Measurements from ENCODE around the gene TAGLN3. TPM values are rescaled to one million over a fixed set of nuclear protein-coding genes. Genes with fewer than 3 reads are reported as not detected.

The TAGLN3 gene
- total and polyA plus RNA-seq, 2 of the 13 experiments (the other 11 are each of a cell fraction or from before 2014, with no cell fraction given) = 0.51 to 0.91 TPM

DNA sequence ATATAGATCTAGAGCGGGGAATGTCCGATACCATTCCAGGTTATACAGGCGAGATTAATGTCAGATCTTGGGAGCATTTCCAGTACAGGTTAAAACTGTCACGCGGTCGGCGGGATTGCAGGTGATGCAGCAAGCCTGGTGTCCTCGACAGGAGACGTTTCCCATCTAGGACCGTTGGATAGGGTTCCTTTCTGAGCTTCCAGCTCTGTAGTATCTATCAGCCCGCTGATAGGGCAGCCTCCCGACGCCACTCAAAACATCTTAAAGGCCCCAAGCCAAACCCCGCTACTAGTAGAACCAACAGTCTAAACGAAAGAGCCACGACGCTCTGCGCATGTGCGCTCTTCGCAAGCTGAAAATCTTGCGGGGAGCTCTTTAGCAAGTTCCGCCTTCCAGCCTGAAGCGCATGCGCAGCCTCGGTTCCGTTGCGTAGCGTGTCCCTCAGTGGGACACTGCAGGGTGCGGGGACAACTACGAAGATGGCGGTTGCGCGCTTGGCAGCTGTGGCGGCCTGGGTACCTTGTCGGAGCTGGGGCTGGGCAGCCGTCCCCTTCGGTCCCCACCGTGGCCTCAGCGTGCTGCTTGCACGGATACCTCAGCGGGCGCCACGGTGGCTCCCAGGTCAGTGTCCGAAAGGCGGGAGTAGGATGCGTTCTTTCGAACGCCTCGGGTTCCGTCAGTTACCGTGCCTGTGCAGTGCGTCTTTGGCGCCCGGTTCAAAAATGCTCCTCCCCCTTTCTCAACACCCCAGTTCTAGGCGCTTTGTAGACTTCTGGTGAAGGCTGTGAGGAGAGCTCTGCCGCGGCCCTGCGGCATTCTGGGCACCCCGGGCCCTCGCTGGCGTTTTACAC is 19.9 kb upstream of the TAGLN3 start, which contains the start of gene ABHD10 (continued):
- TF ChIP-seq, protein P1, sequence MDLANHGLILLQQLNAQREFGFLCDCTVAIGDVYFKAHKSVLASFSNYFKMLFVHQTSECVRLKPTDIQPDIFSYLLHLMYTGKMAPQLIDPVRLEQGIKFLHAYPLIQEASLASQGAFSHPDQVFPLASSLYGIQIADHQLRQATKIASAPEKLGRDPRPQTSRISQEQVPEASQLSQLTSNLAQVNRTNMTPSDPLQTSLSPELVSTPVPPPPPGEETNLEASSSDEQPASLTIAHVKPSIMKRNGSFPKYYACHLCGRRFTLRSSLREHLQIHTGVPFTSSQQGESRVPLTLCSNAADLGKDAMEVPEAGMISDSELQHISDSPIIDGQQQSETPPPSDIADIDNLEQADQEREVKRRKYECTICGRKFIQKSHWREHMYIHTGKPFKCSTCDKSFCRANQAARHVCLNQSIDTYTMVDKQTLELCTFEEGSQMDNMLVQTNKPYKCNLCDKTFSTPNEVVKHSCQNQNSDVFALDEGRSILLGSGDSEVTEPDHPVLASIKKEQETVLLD (CRISPR knock-in tag; IDR thresholded peaks at IDR 0.05; ENCODE audit: low read depth) = 0 out of 2 replicates have a peak, but pooled peaks have one; percentile 46
- TF ChIP-seq IKZF1 (IDR thresholded peaks at IDR 0.05) = no peak
- peak; percentile 70; the same call in 1 of the 2 replicates for TF ChIP-seq IRX3 (CRISPR knock-in tag; IDR thresholded peaks at IDR 0.05; ENCODE audit: borderline replicate concordance, low read depth)
- peak; percentile 61; the same call in 1 of the 2 replicates for TF ChIP-seq GZF1 (CRISPR knock-in tag; IDR thresholded peaks at IDR 0.05)
- TF ChIP-seq, protein P2, sequence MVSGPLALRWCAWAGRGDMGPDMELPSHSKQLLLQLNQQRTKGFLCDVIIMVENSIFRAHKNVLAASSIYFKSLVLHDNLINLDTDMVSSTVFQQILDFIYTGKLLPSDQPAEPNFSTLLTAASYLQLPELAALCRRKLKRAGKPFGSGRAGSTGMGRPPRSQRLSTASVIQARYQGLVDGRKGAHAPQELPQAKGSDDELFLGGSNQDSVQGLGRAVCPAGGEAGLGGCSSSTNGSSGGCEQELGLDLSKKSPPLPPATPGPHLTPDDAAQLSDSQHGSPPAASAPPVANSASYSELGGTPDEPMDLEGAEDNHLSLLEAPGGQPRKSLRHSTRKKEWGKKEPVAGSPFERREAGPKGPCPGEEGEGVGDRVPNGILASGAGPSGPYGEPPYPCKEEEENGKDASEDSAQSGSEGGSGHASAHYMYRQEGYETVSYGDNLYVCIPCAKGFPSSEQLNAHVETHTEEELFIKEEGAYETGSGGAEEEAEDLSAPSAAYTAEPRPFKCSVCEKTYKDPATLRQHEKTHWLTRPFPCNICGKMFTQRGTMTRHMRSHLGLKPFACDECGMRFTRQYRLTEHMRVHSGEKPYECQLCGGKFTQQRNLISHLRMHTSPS (CRISPR knock-in tag; IDR thresholded peaks at IDR 0.05; ENCODE audit: low read depth) = peak; percentile 39; the same call in 1 of the 2 replicates
- TF ChIP-seq ZSCAN20 (CRISPR knock-in tag; IDR thresholded peaks at IDR 0.05; ENCODE audit: borderline replicate concordance) = peak; percentile 93; the same call in 1 of the 2 replicates
- TF ChIP-seq ZNF432 (CRISPR knock-in tag; IDR thresholded peaks at IDR 0.05; ENCODE audit: borderline replicate concordance) = no peak
- no peak for TF ChIP-seq NCOA1 (CRISPR knock-in tag; IDR thresholded peaks at IDR 0.05)
- no peak for TF ChIP-seq ATAD3A (CRISPR knock-in tag; IDR thresholded peaks at IDR 0.05)
- TF ChIP-seq, protein P3, sequence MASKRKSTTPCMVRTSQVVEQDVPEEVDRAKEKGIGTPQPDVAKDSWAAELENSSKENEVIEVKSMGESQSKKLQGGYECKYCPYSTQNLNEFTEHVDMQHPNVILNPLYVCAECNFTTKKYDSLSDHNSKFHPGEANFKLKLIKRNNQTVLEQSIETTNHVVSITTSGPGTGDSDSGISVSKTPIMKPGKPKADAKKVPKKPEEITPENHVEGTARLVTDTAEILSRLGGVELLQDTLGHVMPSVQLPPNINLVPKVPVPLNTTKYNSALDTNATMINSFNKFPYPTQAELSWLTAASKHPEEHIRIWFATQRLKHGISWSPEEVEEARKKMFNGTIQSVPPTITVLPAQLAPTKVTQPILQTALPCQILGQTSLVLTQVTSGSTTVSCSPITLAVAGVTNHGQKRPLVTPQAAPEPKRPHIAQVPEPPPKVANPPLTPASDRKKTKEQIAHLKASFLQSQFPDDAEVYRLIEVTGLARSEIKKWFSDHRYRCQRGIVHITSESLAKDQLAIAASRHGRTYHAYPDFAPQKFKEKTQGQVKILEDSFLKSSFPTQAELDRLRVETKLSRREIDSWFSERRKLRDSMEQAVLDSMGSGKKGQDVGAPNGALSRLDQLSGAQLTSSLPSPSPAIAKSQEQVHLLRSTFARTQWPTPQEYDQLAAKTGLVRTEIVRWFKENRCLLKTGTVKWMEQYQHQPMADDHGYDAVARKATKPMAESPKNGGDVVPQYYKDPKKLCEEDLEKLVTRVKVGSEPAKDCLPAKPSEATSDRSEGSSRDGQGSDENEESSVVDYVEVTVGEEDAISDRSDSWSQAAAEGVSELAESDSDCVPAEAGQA (IDR thresholded peaks at IDR 0.05; ENCODE audit: low read depth) = peak; percentile 48; the same call in 1 of the 2 replicates
- TF ChIP-seq, protein P3 (CRISPR knock-in tag; IDR thresholded peaks at IDR 0.05; ENCODE audit: borderline replicate concordance) = no peak
- TF ChIP-seq NFYB (CRISPR knock-in tag; IDR thresholded peaks at IDR 0.05) = peak; percentile 42
- TF ChIP-seq MAZ (IDR thresholded peaks at IDR 0.05; ENCODE audit: borderline replicate concordance, low read depth, low read length) = no peak
- peak; percentile 40; the same call in 1 of the 2 replicates for TF ChIP-seq MAZ (CRISPR knock-in tag; IDR thresholded peaks at IDR 0.05; ENCODE audit: low read depth)
- no peak for TF ChIP-seq RAD21 (CRISPR knock-in tag; IDR thresholded peaks at IDR 0.05)
- no peak for TF ChIP-seq KDM6A (CRISPR knock-in tag; IDR thresholded peaks at IDR 0.05; ENCODE audit: low read depth)
- TF ChIP-seq, protein P4, sequence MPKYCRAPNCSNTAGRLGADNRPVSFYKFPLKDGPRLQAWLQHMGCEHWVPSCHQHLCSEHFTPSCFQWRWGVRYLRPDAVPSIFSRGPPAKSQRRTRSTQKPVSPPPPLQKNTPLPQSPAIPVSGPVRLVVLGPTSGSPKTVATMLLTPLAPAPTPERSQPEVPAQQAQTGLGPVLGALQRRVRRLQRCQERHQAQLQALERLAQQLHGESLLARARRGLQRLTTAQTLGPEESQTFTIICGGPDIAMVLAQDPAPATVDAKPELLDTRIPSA (CRISPR knock-in tag; IDR thresholded peaks at IDR 0.05; ENCODE audit: borderline replicate concordance) = no peak
- TF ChIP-seq TCF7 (IDR thresholded peaks at IDR 0.05; ENCODE audit: low read depth) = no peak
- TF ChIP-seq ZNF335 (CRISPR knock-in tag; IDR thresholded peaks at IDR 0.05) = no peak; the same call in 1 of the 2 replicates
- TF ChIP-seq FOXK1 (CRISPR knock-in tag; IDR thresholded peaks at IDR 0.05; ENCODE audit: borderline replicate concordance, low read depth) = no peak; the same call in 1 of the 2 replicates
